ENCODE measurements around the gene PTER. TPM values are rescaled to one million over a fixed set of nuclear protein-coding genes. Genes with fewer than 3 reads are reported as not detected.

PTER gene
- total RNA-seq, 1 donor from 2014 or later, result 2.5 TPM

Other genes starting within 250 kb of the PTER start
- gene C1QL3, start 84.9 kb downstream of the PTER start, total RNA-seq, result 0.62 and 1.00 TPM in 2 replicates

All from astrocyte (in vitro differentiated cells and primary cell).